ENCODE measurements around the gene SDHAF3.
A peak's percentile ranks its signal among the peaks of the same experiment; 100 is the strongest.

The SDHAF3 gene

GRCh38 chr7:97104719-97105238 is 12.7 kb upstream of the SDHAF3 start:
- Histone ChIP-seq H3K27me3 (ENCODE audit: control insufficient read depth, low read length) (peaks cover 6% of the 10 kb centered on the region; the same call in 1 of the 2 replicates), H3K79me2 (ENCODE audit: control insufficient read depth, low read length) (no peaks in the 10 kb centered on the region), H3K4me2 (ENCODE audit: low read length) (peak overlapping the region; percentile 25; the same call in 1 of the 2 replicates), H4K20me1 (ENCODE audit: control insufficient read depth, insufficient read depth, low read depth, low read length) (no peaks in the 10 kb centered on the region), H3K9me3 (ENCODE audit: control insufficient read depth, insufficient read depth, low read length) (peaks cover 12% of the 10 kb centered on the region; the same call in 1 of the 2 replicates), H3F3A (ENCODE audit: control insufficient read depth, insufficient read depth) (no peaks in the 10 kb centered on the region), H3K4me3 (ENCODE audit: low read length) (no peak overlapping the region), H3K4me1 (ENCODE audit: control insufficient read depth, low read length) (peaks cover 2% of the 10 kb centered on the region; the same call in 1 of the 2 replicates), H3K36me3 (ENCODE audit: control insufficient read depth, low read length) (no peaks in the 10 kb centered on the region), H3K9me2 (replicated peaks; ENCODE audit: control insufficient read depth, low read length) (no peaks in the 10 kb centered on the region; the same call in 1 of the 2 replicates), H3K27ac (ENCODE audit: low read depth, low read length) (no peak overlapping the region)
- TF ChIP-seq EZH2phosphoT487 (IDR thresholded peaks at IDR 0.05; ENCODE audit: borderline replicate concordance, low read length) (0 out of 2 replicates have a peak, but pooled peaks have one; percentile 39), CTCF (IDR thresholded peaks at IDR 0.05; ENCODE audit: low read depth, low read length, poor library complexity, severe bottlenecking) (peak; percentile 96)

GRCh38 chr7:97107192-97107800 is 10.2 kb upstream of the SDHAF3 start:
- Histone ChIP-seq H4K20me1 (ENCODE audit: control insufficient read depth, insufficient read depth, low read depth, low read length) (no peaks in the 10 kb centered on the region), H3K79me2 (ENCODE audit: control insufficient read depth, low read length) (no peaks in the 10 kb centered on the region), H3K9me2 (replicated peaks; ENCODE audit: control insufficient read depth, low read length) (no peaks in the 10 kb centered on the region; the same call in 1 of the 2 replicates), H3K4me1 (ENCODE audit: control insufficient read depth, low read length) (peaks cover 2% of the 10 kb centered on the region; the same call in 1 of the 2 replicates), H3K4me3 (ENCODE audit: low read length) (no peak overlapping the region), H3K27ac (ENCODE audit: low read depth, low read length) (no peak overlapping the region), H3F3A (ENCODE audit: control insufficient read depth, insufficient read depth) (no peaks in the 10 kb centered on the region), H3K27me3 (ENCODE audit: control insufficient read depth, low read length) (peaks cover 6% of the 10 kb centered on the region; the same call in 1 of the 2 replicates), H3K9me3 (ENCODE audit: control insufficient read depth, insufficient read depth, low read length) (peaks cover 12% of the 10 kb centered on the region; the same call in 1 of the 2 replicates), H3K36me3 (ENCODE audit: control insufficient read depth, low read length) (no peaks in the 10 kb centered on the region), H3K4me2 (ENCODE audit: low read length) (no peak overlapping the region)
- TF ChIP-seq CTCF (IDR thresholded peaks at IDR 0.05; ENCODE audit: low read depth, low read length, poor library complexity, severe bottlenecking) (no peak), EZH2phosphoT487 (IDR thresholded peaks at IDR 0.05; ENCODE audit: borderline replicate concordance, low read length) (no peak)

GRCh38 chr7:97116308-97116707 is 1.2 kb upstream of the SDHAF3 start:
- peak overlapping the region; percentile 58 for H3K27ac ChIP-seq (ENCODE audit: low read depth, low read length)
- H3K79me2 ChIP-seq (ENCODE audit: control insufficient read depth, low read length): peaks cover 37% of the 10 kb centered on the region
- peak overlapping the region; percentile 82 for H3K4me3 ChIP-seq (ENCODE audit: low read length)
- H3K4me1 ChIP-seq (ENCODE audit: control insufficient read depth, low read length): peaks cover 32% of the 10 kb centered on the region
- H3F3A ChIP-seq (ENCODE audit: control insufficient read depth, insufficient read depth): peaks cover 18% of the 10 kb centered on the region
- H3K4me2 ChIP-seq (ENCODE audit: low read length): peak overlapping the region; percentile 82
- no peaks in the 10 kb centered on the region for H3K9me2 ChIP-seq (replicated peaks; ENCODE audit: control insufficient read depth, low read length)
- H4K20me1 ChIP-seq (ENCODE audit: control insufficient read depth, insufficient read depth, low read depth, low read length): no peaks in the 10 kb centered on the region
- no peaks in the 10 kb centered on the region for H3K27me3 ChIP-seq (ENCODE audit: control insufficient read depth, low read length)
- peaks cover 27% of the 10 kb centered on the region for H3K36me3 ChIP-seq (ENCODE audit: control insufficient read depth, low read length)
- H3K9me3 ChIP-seq (ENCODE audit: control insufficient read depth, insufficient read depth, low read length): peaks cover 8% of the 10 kb centered on the region; the same call in 1 of the 2 replicates
- TF ChIP-seq EZH2phosphoT487 (IDR thresholded peaks at IDR 0.05; ENCODE audit: borderline replicate concordance, low read length) (no peak), CTCF (IDR thresholded peaks at IDR 0.05; ENCODE audit: low read depth, low read length, poor library complexity, severe bottlenecking) (no peak)
